Measurements from ENCODE around the gene PYGB.

PYGB gene

GRCh38 chr20:25218109-25218486 lies 29.8 kb upstream of the PYGB start:
- Histone ChIP-seq H3K9me3 (ENCODE audit: control insufficient read depth, insufficient read depth, low read length) (no peaks in the 10 kb centered on the region), H3K9ac (ENCODE audit: low read depth, low read length) (no peak overlapping the region), H3K36me3 (ENCODE audit: control insufficient read depth, insufficient read depth, low read length) (peaks cover 26% of the 10 kb centered on the region), H3K4me3 (ENCODE audit: low read depth, low read length) (no peak overlapping the region), H3K27me3 (ENCODE audit: control insufficient read depth, insufficient read depth, low read length) (no peaks in the 10 kb centered on the region), H3K4me1 (ENCODE audit: control insufficient read depth, insufficient read depth, low read length) (peaks cover 1% of the 10 kb centered on the region)

DNA sequence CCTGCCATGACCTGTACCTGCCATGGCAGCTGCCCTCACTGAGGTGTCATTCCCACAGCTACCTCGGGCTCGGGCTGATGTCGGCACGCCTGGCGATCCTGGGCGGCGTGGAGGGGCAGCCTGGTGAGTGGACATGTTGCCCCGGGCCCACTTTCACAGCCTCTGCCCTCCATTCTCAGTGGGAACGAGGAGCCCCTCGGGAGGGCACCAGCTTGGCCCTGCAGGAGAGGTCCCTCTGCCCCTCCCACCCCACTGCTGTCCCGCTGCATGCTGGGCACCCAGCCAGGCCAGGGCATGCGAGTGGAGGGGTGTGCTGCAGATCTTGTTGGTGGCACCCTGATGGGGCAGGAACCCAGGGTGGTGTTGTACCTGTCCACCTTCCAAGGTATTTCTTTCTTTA lies 29.4 kb upstream of the PYGB start:
- no peaks in the 10 kb centered on the region for H3K9me3 ChIP-seq (ENCODE audit: control insufficient read depth, insufficient read depth, low read length)
- peaks cover 5% of the 10 kb centered on the region for H3K4me1 ChIP-seq (ENCODE audit: control insufficient read depth, insufficient read depth, low read length)
- no peak overlapping the region for H3K4me3 ChIP-seq (ENCODE audit: low read depth, low read length)
- peaks cover 24% of the 10 kb centered on the region for H3K36me3 ChIP-seq (ENCODE audit: control insufficient read depth, insufficient read depth, low read length)
- H3K9ac ChIP-seq (ENCODE audit: low read depth, low read length), result no peak overlapping the region
- H3K27me3 ChIP-seq (ENCODE audit: control insufficient read depth, insufficient read depth, low read length), result no peaks in the 10 kb centered on the region

DNA sequence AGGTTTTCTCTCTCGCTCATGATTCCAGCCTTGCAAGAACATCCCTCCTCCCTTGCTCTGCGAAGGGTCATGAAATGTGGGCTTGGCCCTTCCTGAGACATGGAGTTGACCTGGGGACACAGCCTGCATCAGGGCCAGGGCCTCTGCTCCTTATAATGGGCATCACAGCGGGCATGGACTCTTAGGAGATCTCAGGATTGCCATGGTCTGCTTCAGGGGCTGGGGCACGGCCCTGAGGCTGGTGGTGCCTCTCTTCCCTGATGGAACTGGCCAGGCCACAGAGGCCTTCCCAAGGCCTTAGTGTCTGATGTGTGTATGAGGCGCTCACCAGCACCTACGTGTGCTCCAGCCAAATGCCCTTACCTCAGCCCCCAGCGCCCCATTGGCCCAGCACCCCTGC lies 28.5 kb upstream of the PYGB start:
- no peak overlapping the region for H3K9ac ChIP-seq (ENCODE audit: low read depth, low read length)

DNA sequence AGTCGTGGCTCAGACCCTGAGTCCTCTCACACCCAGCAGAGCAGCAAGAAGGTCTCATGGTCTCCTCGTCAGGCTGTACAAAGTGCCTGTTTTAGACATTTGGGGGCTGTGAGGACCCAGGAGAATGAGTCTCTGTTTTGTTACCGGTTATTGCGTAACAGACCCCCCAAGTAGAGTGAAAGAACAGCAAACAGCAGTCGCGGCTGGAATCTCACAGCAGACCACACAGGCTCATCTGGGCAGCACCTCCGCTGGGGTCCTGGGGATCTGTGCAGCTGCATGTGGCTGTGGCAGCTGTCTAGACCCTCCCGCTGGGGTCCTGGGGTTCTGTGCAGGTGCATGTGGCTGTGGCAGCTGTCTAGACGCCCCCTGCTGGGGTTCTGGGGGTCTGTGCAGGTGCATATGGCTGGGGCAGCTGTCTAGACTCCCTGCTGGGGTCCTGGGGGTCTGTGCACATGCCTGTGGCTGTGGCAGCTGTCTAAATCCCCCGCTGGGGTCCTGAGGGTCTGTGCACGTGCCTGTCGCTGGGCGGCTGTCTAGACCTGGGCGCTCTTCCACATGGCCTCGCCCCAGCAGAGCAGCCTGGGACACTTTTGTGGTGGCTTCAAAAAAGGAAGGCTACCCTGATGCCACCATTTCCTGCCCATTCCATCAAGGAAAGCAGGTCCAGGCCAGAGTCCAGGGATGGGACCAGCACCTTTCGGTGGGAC lies 27.7 kb upstream of the PYGB start:
- Histone ChIP-seq H3K4me1 (ENCODE audit: control insufficient read depth, insufficient read depth, low read length) (peaks cover 5% of the 10 kb centered on the region), H3K4me3 (ENCODE audit: low read depth, low read length) (no peak overlapping the region), H3K27me3 (ENCODE audit: control insufficient read depth, insufficient read depth, low read length) (no peaks in the 10 kb centered on the region), H3K9me3 (ENCODE audit: control insufficient read depth, insufficient read depth, low read length) (no peaks in the 10 kb centered on the region), H3K9ac (ENCODE audit: low read depth, low read length) (no peak overlapping the region), H3K36me3 (ENCODE audit: control insufficient read depth, insufficient read depth, low read length) (peaks cover 28% of the 10 kb centered on the region)

More for the DNA sequence above, 28.5 kb upstream of the PYGB start:
- H3K27me3 ChIP-seq (ENCODE audit: control insufficient read depth, insufficient read depth, low read length), result no peaks in the 10 kb centered on the region
- peaks cover 5% of the 10 kb centered on the region for H3K4me1 ChIP-seq (ENCODE audit: control insufficient read depth, insufficient read depth, low read length)
- peaks cover 25% of the 10 kb centered on the region for H3K36me3 ChIP-seq (ENCODE audit: control insufficient read depth, insufficient read depth, low read length)
- no peaks in the 10 kb centered on the region for H3K9me3 ChIP-seq (ENCODE audit: control insufficient read depth, insufficient read depth, low read length)
- H3K4me3 ChIP-seq (ENCODE audit: low read depth, low read length), result no peak overlapping the region

DNA sequence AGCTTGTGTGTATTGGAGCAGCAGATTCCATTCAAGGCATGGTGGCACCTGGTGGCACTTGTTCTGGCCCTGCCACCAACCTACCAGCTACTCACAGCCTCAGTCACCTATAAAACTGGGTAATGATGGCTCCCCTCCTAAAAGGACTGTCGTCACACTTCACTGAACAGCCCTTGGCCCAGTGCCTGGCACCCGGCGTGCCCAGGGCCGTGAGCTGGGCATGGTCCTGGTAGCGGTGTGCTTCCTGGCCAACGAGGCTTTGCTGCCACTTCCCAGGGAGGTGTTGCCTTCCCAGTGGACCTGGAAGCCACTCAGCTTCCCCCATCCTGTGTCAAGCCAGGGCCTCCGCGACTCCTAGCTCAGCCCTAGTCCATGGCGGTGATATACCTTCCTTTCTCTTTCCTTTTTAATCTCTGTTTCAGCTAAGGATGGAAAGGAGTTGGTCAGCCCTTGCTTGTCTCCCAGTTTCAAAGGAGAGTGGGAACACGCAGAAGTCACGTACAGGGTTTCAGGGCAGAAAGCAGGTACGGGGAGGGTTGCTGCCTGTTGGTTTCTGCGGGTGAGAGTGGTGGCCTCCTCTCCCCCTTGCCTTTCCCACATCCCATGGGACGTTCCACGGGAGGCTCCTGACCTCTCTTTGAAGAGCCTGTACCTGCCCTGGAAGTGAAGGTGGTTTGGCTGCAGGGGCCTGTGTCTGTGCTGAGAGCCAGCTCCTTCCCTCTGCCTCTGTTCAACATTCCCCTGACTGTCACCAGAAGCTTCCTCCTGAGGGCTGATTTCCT lies 26.9 kb upstream of the PYGB start:
- Histone ChIP-seq H3K4me3 (ENCODE audit: low read depth, low read length) (no peak overlapping the region), H3K9ac (ENCODE audit: low read depth, low read length) (no peak overlapping the region), H3K4me1 (ENCODE audit: control insufficient read depth, insufficient read depth, low read length) (peaks cover 5% of the 10 kb centered on the region), H3K36me3 (ENCODE audit: control insufficient read depth, insufficient read depth, low read length) (peaks cover 28% of the 10 kb centered on the region), H3K27me3 (ENCODE audit: control insufficient read depth, insufficient read depth, low read length) (no peaks in the 10 kb centered on the region), H3K9me3 (ENCODE audit: control insufficient read depth, insufficient read depth, low read length) (no peaks in the 10 kb centered on the region)

DNA sequence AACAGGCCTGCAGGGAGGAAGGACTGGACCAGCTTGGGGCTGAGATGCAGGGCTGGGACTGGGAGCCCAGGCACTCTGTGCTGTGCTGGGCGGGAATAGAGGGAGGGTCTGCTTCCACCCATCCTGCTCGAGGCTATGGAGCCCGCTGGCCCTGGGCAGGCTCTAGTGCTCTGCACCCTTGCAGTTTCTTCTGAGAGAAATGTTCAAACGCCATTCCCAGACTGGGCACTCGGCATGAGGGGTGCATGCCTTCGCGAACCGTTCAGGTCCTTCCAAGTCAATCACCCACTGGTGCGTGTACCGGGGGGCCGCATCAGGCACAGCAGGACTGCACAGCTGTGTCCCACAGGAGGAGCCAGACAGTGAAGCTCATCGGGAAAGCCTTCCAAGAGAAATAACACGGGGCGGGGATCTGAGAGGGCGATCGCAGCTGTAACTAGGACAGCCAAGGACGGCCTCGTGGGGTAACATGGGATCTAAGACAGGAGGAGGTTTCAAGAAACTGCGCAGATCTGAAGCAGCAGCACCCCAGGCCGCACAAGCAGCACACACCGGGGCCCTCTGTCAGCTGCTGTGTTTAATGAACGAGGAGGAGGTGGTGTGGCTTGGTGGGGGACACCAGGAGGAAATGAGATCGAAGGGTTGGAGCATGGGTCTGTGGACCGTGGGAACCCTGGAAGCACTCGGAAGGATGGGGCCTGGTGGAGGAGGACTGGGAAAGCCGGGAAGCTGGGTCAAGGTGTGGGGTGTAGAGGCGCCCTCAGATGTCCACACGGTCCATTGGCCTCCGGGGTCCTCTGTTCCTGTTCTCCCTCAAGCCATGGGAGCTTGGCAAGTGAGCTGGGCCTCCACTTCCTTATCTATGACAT lies 26.1 kb upstream of the PYGB start:
- Histone ChIP-seq H3K9ac (ENCODE audit: low read depth, low read length) (peak overlapping the region; percentile 12), H3K36me3 (ENCODE audit: control insufficient read depth, insufficient read depth, low read length) (peaks cover 32% of the 10 kb centered on the region), H3K4me3 (ENCODE audit: low read depth, low read length) (no peak overlapping the region), H3K9me3 (ENCODE audit: control insufficient read depth, insufficient read depth, low read length) (no peaks in the 10 kb centered on the region), H3K4me1 (ENCODE audit: control insufficient read depth, insufficient read depth, low read length) (peaks cover 5% of the 10 kb centered on the region), H3K27me3 (ENCODE audit: control insufficient read depth, insufficient read depth, low read length) (no peaks in the 10 kb centered on the region)

DNA sequence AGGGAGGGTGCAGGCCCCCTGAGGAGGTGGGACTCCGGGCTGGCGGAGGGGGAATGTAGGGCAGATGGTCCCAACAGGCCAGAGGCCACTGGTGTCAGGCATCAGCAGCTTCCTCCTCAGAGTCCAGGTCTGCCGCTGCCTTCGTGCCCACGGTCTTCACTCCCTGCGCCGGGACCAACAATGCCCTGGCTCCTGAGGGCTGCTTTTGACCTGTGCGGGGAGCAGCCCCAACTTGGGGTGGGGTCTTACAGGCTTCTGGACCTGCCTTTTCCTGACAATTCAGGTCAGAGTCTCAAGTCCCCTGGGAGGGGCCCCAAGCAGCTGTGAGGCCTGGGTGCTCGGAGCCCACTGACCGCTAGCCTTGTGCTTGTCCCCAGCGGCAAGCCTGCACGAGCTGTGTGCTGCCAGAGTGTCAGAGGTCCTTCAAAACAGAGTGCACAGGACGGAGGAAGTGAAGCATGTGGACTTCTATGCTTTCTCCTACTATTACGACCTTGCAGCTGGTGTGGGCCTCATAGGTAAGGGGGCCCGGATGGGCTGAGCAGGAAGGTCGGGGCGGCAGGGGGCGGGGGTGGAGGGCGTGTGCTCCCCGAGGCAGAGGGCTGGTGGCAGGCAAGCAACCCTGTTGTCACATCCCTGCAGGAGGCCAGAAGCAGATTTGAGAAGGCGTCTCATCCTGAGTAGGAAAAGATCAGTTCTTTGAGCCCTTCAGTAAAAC lies 25.3 kb upstream of the PYGB start:
- no peaks in the 10 kb centered on the region for H3K9me3 ChIP-seq (ENCODE audit: control insufficient read depth, insufficient read depth, low read length)
- no peaks in the 10 kb centered on the region for H3K27me3 ChIP-seq (ENCODE audit: control insufficient read depth, insufficient read depth, low read length)
- H3K4me3 ChIP-seq (ENCODE audit: low read depth, low read length), result no peak overlapping the region
- peaks cover 35% of the 10 kb centered on the region for H3K36me3 ChIP-seq (ENCODE audit: control insufficient read depth, insufficient read depth, low read length)
- peaks cover 5% of the 10 kb centered on the region for H3K4me1 ChIP-seq (ENCODE audit: control insufficient read depth, insufficient read depth, low read length)
- no peak overlapping the region for H3K9ac ChIP-seq (ENCODE audit: low read depth, low read length)

DNA sequence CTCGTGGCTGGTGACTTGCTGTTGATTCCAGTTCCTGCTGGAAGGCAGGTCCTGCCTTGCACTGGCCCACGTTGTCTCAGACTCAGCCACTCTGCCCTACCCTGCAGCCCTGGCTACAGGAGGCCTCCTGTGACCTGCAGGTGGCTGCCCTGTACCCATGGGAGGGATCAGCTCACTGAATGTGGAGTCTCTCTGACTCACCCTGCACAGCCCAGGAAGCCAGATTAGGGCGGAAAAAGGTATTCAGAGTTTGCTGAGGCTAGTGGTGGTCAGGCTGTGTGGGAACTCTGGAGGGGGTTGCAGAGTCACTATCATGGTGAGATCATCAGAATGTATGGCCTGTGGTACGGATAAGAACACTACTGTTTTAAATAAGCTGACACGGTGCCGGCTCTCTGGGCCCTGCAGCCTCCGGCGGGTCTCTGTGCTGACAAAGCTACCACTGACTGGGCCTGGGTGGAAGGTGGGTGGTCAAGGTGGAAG lies 24.7 kb upstream of the PYGB start:
- no peak overlapping the region for H3K9ac ChIP-seq (ENCODE audit: low read depth, low read length)
- H3K4me3 ChIP-seq (ENCODE audit: low read depth, low read length), result no peak overlapping the region
- peaks cover 34% of the 10 kb centered on the region for H3K36me3 ChIP-seq (ENCODE audit: control insufficient read depth, insufficient read depth, low read length)
- H3K27me3 ChIP-seq (ENCODE audit: control insufficient read depth, insufficient read depth, low read length), result no peaks in the 10 kb centered on the region
- H3K4me1 ChIP-seq (ENCODE audit: control insufficient read depth, insufficient read depth, low read length), result peaks cover 5% of the 10 kb centered on the region
- no peaks in the 10 kb centered on the region for H3K9me3 ChIP-seq (ENCODE audit: control insufficient read depth, insufficient read depth, low read length)

DNA sequence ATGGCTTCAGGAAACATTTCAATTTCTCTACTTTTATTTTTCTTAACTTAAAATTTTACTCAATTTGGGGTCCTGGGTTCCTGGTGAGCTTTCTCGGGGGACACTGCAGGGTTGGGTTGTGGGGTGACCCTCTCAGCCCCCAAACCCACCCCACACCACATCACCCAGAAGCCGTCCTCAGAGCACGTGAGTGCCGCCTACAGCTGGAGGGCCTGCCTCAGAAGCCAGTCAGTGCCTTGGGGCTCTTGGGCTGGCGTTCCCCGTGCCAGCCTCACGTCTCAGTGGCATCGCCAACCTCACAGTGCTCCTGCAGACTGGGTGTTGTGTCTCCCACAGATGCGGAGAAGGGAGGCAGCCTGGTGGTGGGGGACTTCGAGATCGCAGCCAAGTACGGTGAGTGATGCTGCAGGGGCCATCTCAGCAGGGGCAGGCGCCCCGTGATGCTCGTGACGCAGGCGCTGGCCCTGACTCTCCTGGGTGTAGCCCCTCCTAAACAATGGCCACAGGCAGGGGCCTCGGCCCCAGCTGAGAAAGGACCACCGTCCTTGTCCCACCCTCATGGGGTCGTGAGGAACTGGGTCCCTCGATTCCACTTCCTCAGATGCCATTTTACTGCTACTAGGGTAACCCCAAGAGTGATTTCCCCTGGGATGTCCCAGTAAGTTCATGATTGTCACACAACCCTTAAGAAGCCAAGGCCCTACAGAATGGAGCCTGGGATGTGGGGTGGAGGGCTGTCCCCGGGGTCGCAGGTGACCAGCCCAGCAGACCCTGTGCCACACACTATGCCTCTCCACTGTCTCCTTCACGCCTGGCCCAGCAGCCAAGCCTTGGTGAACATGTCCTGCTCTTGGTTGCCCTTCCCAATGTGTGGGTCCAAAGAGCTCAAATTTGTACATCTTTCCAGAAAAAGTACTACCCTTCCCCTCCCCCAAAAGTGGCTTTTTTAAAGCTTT lies 23.8 kb upstream of the PYGB start:
- Histone ChIP-seq H3K27me3 (ENCODE audit: control insufficient read depth, insufficient read depth, low read length) (no peaks in the 10 kb centered on the region), H3K4me3 (ENCODE audit: low read depth, low read length) (no peak overlapping the region), H3K36me3 (ENCODE audit: control insufficient read depth, insufficient read depth, low read length) (peaks cover 29% of the 10 kb centered on the region), H3K4me1 (ENCODE audit: control insufficient read depth, insufficient read depth, low read length) (peaks cover 5% of the 10 kb centered on the region), H3K9ac (ENCODE audit: low read depth, low read length) (no peak overlapping the region), H3K9me3 (ENCODE audit: control insufficient read depth, insufficient read depth, low read length) (no peaks in the 10 kb centered on the region)

DNA sequence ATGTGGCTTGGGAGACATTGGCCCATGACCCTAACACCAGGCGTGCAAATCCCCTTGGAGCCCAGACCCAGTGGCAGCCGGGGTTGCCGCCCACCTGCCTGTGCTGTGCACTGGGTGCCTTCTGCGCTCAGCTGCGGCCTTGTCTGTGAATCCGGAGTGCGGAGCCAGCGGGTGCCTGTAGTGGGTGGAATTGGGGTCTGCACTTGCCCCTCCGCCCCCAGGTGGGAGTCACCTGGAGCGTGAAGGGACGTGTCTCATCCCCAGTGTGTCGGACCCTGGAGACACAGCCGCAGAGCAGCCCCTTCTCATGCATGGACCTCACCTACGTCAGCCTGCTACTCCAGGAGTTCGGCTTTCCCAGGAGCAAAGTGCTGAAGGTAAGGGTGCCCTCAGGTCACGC lies 22.9 kb upstream of the PYGB start:
- H3K4me3 ChIP-seq (ENCODE audit: low read depth, low read length), result no peak overlapping the region
- no peaks in the 10 kb centered on the region for H3K27me3 ChIP-seq (ENCODE audit: control insufficient read depth, insufficient read depth, low read length)
- no peaks in the 10 kb centered on the region for H3K9me3 ChIP-seq (ENCODE audit: control insufficient read depth, insufficient read depth, low read length)
- H3K9ac ChIP-seq (ENCODE audit: low read depth, low read length), result no peak overlapping the region
- H3K36me3 ChIP-seq (ENCODE audit: control insufficient read depth, insufficient read depth, low read length), result peaks cover 29% of the 10 kb centered on the region
- H3K4me1 ChIP-seq (ENCODE audit: control insufficient read depth, insufficient read depth, low read length), result peaks cover 5% of the 10 kb centered on the region
